Measurements from ENCODE around the gene EYA4.

The EYA4 gene

DNA sequence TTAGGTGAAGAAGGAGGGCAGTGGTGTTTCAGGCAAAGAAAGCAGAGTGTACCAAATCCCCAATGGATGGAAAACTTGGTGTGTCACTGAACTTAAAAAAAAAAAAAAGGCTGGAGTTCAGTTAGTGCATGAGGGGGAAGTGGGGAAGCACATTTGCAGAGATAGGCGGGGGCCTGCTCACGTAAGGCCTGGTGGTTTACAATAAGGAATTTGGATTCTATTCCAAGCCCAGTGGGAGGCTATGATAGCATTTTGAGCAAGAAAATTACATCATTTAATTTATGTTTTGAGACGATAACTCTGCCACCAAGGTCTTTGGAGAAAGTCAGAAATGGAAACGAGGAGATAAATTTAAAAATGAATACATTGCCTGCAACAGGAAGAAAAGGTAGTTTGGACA is 225.5 kb downstream of the EYA4 start:
- DNase-seq = no peak

- DNase-seq = no peak
Observed at GRCh38 chr6:133467231-133467981, 226.2 kb downstream of the EYA4 start.

DNA sequence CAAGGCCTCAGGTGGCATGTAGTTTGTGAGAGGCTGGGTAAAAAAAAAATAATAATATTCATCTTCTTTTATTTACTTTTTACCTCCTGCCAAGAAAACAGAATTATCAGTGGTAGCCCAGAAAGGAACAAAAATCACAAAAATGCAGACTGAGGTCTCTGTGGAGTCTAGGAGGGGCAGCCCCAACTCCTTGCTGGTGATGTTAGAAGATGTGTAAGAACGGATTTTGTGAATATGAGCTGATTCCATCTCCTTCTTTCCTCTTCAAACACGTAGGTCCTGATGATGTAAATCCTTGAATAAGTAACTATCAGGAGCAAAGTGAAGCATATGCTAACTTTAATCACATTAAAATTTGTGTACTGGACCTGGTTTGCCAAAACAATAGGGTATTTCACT is 226.8 kb downstream of the EYA4 start:
- DNase-seq = no peak

GRCh38 chr6:133468591-133468990 is 227.4 kb downstream of the EYA4 start:
- DNase-seq = no peak

DNA sequence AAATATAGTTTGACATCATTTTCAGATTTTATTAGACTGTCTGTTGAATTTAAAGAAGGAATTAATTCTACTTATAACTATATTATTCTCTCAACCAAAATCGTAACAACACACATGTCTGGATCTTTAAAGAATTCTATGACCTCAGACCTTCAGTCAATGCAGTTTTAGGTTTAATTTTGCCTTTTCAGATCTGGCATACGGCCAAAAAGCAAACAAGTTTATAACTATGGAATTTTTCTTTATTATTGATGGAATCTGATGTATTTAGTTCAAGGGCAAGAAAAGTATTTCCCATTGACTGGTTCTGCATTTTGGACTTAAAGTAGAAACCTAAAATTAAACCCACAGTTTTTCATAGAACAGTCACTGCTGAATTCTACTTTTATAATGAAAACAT is 233.4 kb downstream of the EYA4 start:
- DNase-seq = no peak

DNA sequence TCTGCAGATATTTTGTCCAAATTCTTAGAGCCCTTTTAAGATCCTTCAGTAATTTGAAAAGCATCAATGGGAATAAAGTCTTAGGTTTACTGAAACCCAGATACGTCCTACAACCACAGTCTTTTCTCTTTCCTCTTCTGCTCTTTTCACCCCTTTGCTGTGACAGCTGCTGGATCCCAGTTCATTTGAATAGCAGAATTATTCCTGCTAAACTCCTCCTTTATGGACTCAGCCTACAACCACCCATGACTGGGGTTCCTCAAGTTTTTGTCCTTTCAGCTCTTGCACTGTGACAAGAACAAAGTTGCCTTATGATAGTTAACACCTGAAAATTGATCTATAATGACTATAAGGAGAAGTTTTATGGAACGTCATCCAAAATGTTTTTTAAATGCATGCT is 237.5 kb downstream of the EYA4 start:
- no peak for DNase-seq

GRCh38 chr6:133487174-133487573 is 246.0 kb downstream of the EYA4 start:
- no peak for DNase-seq

DNA sequence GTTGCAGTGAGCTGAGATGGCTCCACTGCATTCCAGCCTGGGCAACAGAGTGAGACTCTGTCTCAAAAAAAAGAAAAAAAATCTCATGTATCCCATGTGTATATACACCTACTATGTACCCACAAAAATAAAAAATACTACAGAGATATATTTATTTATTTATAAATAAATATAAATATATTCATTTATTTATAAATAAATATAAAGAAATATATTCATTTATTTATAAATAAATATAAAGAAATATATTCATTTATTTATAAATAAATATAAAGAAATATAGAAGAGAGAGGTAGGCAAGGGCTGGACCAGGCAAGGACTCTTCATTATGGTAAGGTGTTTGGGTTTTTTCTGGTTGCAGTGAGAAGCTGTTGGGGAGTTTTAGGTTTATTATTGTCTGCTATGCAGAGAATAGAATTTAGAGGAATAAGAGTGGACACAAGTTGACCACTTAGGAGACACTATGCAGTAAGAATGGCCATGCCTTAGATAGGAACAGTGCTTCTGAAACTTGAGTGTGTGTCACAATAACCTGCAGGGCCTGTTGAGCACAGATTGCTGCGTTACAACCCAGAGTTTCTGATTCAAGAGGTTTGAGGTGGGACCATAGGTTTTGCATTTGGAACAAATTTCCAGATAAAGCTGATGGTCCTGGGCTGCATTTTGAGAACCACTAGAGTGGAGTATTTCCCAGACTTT is 254.2 kb downstream of the EYA4 start:
- no peak for DNase-seq

- DNase-seq = no peak
Observed at GRCh38 chr6:133499662-133500061, 258.5 kb downstream of the EYA4 start.

DNA sequence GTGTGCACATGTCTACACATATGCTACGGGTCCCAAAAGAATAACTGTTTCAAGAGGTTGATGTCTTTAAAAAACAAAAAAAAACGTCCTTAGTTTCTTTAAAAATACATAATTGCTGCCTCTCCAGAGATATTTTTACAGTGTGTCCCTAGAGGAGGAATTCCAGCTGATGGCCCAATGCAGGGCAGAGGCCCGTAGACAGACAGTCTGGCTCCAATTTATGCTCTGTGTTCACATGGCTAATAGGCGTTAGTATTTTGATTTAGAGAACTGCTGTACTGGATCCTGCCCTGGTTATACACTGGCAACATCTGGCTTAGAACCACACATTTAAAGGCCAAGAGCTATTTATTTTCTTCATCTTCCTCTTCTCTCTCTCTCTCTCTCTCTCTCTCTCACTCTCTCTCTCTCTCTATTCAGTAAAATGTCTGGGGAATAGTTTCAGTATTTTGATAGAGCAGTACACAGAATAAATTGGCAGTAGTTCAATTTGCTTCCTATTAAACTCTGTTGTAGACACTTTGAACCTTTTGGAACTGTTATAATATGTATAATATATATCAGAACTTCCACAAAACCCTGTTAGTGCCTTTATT is 260.6 kb downstream of the EYA4 start:
- DNase-seq = no peak

- no peak for DNase-seq
Observed at GRCh38 chr6:133502441-133503335, 261.5 kb downstream of the EYA4 start.

GRCh38 chr6:133503336-133503729 is 262.2 kb downstream of the EYA4 start:
- no peak for DNase-seq

GRCh38 chr6:133504158-133504557 is 263.0 kb downstream of the EYA4 start:
- no peak for DNase-seq

GRCh38 chr6:133504761-133505160 is 263.6 kb downstream of the EYA4 start:
- no peak for DNase-seq

DNA sequence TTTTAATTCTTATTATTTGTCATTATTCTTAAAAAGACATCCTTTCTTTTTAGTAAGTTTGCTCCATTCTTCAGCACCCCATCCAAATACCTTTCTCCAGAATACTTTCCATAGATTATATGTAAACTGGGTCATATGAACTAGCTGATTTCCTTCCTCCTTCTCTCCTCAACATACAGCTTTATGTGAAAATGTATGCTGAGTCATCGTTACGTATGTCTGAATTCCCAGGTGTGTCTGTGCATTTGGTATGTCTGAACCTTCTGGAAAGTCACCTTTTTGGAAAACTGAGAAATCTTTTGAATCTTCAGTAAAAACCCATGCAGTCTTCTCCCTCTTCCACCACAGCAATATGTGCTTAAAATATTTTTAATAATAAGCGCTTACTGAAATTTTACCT is 264.5 kb downstream of the EYA4 start:
- no peak for DNase-seq

- DNase-seq = peak; percentile 3
Observed at GRCh38 chr6:133512410-133513016, 271.4 kb downstream of the EYA4 start.

- no peak for DNase-seq
Observed at GRCh38 chr6:133523816-133524215, 282.7 kb downstream of the EYA4 start.

GRCh38 chr6:133526436-133526835 is 285.3 kb downstream of the EYA4 start:
- DNase-seq = no peak

GRCh38 chr6:133528566-133528965 is 287.4 kb downstream of the EYA4 start:
- no peak for DNase-seq

- DNase-seq = no peak
Observed at GRCh38 chr6:133532908-133533307, 291.8 kb downstream of the EYA4 start.

GRCh38 chr6:133539502-133540259 is 298.5 kb downstream of the EYA4 start:
- no peak for DNase-seq

- no peak for DNase-seq
Observed at GRCh38 chr6:133540361-133540760, 299.2 kb downstream of the EYA4 start.
